NCI-H2227 (cell line): ENCODE measurements around the gene PXDN.

Experiments
- DNase-seq: peaks from one replicate; lab custom pipeline; 2025; ENCODE audit not compliant: unreplicated experiment; lab: John Stamatoyannopoulos, UW

The PXDN gene

DNA sequence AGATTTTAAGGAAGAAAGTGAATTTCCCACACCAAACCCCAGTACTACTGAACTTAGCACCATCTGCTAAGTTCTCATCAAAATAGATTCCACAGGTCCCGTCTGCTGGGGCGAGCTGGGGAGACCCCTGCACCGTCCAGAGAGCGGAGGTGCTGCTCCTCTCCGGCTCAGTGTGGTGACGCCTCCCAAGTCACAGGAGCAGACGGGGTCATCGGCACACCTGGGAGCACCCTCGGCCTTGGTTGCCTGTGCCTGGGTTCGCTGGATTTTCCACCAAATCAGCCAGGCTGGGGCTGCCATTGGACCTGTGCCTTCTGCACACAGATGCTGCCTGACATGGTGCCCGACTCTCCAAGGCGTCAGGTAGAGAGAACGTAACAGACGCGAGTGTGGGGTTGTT lies 141.3 kb downstream of the PXDN start:
- no peak for DNase-seq

DNA sequence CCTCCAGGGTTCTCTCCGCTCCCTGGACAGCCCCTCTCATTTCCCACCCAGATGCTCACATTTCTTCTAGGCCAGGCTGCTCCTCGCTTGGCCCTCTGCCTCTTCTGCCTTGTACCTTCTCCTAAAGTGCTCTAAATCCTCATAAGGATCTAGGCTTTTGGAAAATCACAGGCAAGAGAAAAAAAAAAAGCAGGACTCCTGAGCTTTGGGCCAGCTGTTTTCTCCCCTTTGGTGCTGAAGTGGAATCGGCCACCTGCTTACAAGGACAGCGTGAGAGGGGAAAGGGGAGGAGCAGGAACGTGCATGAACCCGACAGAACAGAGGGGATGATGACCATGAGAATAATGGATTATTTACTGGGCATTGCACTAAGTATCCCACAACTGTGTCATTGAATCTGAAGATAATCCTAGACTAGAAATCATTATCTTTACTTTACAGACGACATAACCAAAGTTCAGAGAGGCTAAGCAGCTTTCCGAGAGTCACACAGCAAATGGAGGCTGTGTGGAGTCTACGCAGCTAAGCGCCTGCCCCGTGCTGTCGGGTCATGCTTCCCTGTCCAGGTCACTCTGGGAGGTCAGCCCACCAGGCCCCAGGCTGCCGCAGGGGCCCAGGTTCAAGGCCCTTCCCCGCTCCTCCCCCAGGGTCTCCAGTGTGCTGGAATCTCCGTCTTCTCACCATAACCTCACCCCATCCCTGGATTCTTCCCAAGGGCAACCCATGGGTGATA lies 141.9 kb downstream of the PXDN start:
- DNase-seq, result no peak

DNA sequence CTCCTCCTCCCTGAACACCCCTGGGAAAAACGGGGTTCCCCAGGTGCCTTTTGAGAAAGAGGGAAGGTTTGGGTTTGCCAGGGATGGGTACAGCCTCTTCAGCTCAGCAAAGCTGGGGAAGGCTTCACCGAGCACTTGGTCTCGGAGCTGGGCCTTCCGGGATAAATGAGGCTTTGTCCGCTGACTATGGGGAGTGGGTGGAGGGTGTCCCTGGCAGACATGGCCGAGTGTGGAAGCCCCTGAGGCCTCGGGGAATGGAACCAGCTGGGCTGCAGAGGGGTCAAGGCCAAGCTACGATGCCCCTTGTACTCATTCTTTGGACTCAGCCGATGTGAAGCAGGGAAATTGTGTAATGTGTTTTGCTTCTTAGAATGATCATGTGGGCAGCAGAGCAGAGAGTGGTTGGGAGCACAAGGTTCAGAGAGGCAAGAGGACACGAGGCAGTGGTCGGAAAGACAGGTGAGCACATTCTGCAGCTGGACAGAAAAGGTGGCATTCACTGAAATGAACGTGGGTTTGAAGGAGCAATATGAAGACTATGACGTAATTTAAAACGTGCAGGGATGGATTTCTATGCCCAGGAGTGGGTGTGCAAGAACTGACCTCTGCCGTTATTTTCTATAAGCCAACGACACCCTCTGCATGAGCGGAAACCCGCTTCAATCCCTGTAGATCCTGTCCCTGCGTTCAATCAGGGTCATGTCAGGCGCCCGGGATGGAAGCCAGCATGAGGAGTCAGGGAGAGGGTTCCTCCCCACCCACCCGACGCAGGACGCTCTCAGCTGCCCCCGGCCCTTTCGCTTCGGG lies 142.6 kb downstream of the PXDN start:
- no peak for DNase-seq

DNA sequence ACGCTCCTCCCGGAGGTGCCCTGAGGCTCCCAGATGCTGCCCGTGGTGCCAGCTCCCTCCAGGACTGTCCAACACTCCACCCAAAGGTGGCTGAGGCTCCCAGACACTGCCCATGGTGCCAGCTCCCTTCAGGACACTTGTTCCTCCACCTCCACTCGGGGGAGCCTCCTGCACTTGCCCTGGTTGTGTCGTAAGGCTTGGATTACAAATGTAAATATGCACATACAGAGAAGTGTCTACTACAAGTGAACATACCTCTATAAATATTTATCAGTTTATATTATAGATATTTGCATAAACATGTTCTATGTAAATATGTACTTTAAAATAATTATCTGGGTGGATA lies 143.3 kb downstream of the PXDN start:
- no peak for DNase-seq

DNA sequence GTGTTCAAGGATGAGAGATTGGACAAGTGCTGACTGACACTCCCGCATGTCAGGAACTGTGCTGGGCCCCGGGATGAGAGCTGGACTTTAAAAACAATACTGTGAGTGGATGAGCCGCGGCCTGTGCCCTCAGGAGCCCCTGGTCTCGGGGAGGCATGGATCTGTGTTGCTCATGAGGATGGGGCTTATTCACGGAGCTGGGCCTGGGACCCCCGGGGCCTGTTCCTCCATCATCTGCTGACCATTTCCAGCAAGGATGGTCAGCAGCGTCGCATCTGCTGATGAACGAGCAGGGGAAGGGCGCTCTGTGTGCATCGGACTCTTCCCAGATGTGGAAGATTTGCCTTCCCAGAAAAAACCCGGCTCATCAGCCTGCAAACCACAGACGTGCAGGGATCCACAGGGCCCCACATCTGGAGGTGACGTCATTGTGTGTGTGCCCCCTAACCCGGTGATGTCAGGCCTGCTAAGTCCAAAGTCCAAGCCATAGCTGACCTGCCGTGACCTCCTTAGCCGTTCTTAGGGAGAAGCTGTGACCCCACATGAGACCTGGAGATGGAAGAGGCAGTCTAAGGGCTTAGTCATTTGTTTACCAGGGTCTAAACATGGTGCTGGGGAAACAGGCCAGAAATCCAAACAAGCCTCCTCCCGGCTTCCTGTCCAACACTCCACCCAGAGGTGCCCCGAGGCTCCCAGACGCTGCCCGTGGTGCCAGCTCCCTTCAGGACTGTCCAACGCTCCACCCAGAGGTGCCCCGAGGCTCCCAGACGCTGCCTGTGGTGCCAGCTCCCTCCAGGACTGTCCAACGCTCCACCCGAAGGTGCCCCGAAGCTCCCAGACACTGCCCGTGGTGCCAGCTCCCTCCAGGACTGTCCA lies 143.9 kb downstream of the PXDN start:
- no peak for DNase-seq

DNA sequence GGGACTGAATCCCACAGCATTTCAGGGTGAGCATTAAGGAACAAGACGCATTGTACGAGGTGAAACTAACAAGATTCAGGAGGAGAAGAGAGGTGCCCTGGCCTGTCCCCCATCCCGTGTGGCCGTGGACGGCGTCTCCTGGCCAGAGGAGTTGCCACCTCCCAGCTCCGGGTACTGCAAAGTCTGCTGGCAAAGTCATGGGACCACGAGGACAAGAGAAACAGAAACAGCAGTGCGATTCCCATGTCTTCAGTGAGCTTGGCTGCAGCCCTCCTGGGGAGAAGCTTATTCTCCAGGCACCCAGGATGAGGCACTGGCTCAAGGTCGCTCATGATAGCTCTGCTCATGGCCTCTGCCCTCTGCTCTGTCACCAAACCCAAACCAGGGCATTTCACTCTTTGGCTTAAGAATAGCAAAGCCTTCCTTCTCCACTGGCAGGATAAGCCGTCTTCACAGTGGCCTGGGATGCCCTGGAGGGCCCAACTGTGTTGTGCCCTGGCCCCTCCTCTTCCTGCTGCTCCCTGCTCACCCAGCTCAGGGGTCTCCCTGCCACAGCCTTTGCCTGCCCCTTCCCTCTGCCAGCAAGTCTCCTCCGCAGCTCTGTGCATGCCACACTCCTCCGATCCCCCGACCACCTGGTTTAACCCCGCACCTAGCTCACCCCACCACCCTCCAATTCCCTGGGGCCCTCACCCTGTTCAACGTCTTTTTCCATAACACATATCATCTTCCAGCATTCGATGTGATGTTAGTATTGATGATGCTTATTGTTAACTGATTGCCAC lies 144.8 kb downstream of the PXDN start:
- no peak for DNase-seq

DNA sequence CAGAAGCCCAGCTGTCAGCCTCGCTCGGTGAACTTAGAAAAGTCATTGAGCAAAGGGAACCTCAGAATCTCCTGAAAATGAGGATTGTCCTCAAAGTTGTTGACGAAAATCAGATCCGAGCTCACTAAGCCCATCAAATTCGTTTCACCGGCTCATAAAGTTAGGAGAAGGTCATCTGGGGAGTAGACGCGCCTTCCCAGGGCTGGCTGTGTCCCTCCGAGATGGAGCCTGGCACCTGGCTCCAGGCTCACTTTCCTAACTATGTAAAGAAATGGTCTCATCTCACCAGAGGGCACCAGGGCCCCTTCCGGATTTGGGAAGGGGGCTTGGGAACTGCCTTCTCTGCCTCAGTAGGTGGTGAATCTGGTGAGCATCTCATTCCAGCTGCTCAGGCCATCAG lies 145.5 kb downstream of the PXDN start:
- DNase-seq, result no peak

DNA sequence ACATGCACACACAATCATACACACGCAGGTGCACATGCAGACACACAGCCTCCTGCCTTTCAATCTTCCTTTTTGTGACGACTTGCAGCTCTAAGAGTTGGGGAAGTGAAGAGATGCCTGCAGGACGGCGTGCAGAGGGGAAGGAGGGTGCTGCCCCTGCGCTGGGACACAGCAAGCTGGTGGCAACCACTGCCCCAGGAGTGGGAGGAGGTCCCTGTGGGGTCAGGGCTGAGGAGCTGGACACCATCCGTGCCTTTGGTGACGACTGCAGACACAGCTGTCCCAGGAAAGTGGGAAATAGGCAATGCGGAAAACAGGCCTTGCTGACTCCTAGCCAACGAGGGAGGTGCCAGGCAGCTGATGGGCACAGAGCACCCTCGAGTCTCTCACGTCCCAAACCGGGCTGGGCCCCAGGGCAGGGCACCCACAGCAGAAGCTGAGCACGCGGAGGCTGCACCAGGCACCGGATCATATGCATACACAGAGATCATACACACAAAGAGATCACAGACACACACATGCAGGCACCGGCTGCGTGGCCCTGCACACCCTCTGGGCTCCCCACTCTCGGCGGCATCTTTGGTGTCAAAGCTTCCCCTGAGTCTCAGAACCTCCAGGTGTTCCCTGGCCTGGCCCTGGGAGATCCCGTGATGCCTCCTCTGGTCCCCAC lies 146.1 kb downstream of the PXDN start:
- DNase-seq, result no peak

DNA sequence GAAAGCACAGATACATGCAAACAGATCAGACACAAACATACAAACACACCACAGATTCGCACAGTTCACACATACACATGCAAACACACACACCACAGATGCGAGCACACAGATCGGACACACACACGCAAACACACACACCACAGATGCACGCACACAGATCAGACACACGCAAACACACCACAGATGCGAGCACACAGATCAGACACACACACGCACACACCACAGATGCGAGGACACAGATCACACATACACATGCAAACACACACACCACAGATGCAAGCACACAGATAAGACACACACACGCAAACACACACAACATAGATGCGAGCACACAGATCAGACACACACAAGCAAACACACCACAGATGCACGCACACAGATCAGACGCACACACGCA lies 149.0 kb downstream of the PXDN start:
- DNase-seq, result no peak

DNA sequence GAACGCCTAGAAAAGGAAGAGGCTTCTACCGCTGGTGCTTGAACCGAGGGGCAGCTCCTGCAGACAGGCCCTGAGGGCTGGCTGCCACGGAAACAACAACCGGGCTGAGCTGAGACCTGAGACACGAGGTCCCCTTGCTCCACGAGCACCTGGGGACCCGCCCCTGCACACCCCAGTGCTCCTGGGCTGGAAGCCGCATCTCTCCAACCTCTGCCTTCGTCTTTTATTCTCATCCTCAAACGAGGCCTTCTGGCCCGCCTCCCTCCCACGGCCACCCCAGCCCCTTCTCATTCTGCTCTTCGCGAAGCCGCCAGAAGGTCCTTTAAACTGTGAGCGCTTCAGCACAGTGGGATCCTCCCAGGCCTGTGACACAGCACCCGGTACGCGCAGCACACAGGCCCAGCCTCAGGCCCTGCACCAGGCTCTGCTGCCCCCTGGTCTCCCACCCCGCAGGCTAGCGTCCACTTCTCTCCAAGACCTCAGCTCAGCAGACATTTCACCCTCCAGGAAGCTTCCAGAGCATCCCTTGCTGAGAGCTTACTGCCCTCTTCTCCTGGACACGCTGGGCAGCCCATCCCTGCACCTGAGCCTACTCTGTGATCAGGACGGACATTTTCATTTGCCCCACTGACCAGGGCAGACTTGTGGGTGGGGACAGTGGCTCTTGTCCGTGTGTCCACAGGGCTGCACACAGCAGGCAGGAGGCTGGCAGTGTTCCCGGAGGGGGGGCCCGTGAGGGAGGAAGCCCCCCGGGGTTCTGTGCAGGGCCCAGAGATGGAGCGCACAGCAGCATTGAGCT lies 149.7 kb downstream of the PXDN start:
- DNase-seq, result no peak

DNA sequence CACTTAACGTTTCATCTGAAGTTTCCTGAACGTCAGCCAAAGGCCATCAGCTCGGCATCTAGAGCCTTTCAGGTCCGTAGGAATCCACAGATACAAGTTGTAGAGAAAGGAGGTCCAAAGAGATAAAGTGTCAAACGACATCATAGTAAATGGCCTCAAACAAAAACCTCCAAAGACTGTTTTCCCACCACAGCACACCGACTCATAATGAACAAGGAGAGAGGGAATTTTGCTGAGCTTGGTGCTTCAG lies 150.3 kb downstream of the PXDN start:
- DNase-seq, result no peak

DNA sequence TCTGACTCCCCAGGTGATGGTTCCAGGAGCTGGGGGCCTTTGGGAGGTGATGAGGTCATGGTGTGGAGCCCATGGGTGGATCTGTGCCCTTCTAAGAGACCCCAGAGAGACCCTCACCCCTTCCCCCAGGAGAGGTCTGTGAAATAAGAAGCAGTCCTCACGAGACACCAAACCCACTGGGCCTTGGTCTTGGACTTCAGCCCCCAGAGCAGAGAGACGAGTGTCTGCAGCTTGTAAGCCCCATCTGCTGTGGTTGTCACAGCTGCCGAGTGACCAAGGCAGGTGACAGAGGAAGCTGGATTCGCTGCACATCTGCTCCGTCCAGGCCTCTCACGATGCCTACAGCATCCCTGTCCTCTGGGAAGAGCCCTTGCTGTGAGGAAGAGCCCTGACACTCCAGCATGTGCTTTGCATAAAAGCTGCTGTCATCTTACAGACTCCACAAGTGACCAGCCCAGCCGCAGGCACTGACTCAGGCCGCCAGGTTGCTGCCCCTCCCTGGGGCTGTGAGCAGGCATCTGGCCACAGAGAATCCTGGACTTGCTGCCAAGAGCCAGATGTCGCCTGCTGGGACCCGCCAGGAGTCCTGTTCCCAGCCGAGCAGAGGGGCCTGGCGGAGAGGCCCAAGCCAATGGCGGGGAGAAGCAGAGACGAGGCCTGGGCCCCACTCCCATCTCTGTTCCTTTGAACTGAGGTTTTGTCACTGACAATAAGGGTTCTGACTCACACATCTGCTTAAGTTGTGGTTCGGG lies 150.8 kb downstream of the PXDN start:
- DNase-seq, result peak; percentile 9

DNA sequence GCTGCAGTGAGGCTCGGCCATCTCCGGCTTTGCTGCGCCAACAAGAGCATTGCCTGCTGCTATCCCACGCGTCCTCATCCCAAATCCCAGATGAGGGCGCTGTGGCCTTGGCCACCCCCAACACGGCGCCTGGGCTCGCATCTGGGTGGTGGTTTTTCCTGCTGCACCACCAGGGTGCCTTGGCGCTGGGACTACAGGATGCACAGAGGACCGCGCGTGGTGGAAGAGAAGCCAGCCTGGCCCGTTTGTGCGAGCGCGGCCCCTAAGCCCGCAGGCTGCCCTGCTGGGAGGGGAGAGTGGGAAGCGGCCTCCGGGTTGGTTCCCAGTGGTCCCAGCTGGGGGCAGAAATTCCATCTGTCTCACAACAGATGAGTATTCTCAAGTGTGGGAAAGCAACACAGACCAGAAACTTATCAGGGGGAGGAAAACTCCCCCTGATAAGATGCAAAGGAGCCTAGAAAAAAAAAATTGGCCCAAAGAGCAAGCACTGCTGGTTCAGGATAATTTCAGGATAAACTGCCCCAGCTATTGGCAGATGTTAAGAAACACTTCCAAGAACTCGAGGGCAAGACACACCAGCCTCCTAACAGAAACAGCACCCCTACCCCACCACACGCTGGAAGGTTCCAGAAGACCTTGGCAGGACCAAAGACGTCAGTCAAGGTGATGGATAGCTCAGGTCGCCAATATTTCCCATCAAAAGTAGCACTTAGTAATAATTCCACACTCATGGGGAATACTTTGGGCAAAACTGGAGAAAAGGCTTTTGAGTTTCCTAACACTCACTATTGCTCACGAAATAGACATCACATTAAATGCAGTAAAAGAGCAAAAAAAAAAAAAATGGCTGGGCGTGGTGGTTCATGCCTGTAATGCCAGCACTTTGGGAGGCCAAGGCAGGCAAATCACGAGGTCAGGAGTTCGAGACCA lies 152.1 kb downstream of the PXDN start:
- DNase-seq, result no peak

DNA sequence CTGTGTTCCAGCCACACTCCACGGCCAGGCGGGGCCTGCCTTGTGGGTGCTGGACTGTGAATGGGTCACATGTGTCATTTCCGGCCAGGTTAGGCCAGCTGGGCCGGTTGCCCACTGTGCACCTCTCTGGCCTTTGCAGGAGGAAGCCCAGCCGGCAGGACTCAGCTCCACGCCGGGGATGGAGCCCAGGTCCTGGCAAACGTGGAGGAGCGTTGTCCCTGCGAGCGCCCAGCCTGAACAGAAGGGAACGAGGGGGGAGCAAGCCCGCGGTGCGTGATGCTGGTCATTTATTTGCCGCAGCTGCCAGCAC lies 152.9 kb downstream of the PXDN start:
- DNase-seq, result no peak

DNA sequence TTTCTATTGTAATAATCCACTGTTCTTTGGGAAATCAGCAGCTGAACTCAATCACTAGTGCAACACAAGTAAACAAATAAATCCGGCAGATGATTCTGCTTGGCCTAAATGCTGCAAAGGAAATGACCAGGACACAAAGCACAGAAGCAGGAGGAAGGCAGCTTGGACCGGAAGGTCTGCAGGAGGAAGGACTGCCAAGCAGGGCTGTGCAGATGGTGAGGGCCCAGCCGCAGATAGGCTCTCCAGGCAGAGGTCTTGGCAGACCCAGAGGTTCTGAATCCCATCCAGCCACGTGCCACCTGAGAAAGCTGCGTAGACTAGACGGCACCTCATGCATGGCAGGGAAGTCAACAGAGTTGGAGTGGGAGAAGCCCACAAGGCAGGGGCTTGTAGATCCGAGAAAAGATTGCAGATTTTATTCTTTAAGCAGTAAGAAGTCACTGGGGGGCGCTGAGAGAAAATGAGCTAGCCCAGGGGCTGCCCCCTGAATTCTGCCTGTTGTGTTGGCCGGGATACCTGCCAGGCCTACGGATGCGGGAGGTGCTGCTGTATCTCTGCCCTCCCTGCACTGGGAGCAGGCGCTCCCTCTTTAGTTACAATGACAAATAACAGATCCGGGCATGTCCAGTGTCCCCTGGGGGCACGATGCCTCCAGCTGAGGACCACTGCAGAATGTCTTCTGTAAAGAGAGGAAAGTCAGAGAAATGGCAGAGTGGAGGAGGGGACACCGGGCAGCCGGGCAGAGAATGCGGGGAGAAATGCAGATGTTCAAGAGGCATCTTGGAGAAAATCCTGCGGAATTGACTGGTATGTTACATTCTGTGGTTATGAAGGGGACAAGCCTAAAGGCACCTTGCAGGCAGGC lies 153.5 kb downstream of the PXDN start:
- no peak for DNase-seq

DNA sequence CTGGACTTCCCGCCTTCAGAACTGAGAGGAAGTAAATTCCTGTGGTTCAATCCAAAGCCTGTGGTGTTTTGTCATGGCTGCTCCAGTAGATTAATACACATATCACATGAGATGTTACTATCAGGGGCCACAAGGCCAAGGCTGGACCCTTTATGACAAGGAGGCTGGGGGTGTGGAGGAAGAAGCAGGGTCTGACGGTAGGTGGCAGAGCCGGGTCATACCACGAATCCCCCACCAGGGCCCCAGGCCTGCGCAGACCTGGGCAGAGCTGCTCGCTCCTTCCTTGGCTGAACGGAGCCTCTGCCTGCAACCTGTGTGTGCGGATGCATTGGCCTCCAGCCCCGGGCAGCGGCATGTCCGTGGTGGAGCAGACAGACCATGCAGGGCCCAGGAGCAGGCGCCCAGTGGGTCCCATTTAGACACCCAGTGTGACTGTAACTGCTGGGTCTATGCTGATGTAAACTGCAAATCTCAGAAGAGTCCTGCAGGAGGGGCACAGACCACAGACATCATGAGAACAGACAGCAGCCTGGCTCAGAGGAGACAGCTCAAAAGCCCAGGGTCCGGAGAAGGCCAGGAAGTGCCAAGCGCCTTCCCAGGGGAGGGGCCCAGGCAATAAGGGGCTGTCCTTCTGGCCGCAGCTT lies 155.2 kb downstream of the PXDN start:
- no peak for DNase-seq
